GM21529 (cell line): ENCODE results near the gene CD101.

Experiments
- ATAC-seq: cut with Tn5 transposase; IDR thresholded peaks from one replicate; pipeline ENCODE4 v1.9.1; 2021; ENCODE audit not compliant: unreplicated experiment

The CD101 gene

DNA sequence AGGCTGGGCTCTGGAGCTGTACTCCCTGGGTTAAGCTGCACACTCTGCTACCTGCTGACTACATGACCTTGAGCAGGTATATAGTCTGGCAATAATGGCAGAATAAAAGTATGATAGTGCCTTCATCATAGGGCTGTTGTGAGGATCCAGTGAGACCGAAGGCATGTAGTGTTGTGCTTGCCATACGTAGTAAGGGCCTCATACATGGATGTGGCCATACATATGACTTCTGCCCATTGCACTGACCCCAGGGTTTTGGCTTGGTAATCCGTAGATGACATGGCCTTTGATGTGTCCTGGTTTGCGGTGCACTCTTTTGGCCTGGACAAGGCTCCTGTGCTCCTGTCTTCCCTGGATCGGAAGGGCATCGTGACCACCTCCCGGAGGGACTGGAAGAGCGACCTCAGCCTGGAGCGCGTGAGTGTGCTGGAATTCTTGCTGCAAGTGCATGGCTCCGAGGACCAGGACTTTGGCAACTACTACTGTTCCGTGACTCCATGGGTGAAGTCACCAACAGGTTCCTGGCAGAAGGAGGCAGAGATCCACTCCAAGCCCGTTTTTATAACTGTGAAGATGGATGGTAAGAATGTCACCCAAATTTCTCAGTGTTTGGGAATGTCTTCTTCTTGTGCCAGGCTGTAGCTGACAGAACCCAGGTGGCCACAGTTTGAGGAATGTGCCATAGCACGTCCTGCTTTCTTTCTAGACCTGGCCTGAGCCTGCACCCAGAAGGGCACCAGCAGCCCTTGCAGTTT is 17.0 kb upstream of the CD101 start:
- no peak for ATAC-seq

DNA sequence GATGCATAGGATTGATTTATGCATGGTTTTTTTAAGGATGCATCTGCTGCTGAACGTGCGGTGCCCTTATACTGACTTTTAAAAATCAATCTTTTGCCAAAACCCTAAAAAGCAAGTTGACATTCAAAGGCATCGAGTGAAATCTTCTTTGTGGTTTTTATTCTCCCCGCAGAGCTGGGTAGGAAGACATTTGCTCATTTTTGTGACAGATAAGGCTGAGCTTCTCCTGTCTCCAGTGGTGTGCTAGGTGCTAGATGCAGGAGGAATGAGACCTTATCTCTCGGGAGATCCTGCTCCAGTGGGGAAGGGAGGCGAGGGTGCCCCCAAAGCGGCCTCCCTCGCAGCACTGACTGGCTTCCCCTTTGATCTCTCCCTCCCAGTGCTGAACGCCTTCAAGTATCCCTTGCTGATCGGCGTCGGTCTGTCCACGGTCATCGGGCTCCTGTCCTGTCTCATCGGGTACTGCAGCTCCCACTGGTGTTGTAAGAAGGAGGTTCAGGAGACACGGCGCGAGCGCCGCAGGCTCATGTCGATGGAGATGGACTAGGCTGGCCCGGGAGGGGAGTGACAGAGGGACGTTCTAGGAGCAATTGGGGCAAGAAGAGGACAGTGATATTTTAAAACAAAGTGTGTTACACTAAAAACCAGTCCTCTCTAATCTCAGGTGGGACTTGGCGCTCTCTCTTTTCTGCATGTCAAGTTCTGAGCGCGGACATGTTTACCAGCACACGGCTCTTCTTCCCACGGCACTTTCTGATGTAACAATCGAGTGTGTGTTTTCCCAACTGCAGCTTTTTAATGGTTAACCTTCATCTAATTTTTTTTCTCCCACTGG is 14.9 kb upstream of the CD101 start:
- ATAC-seq, result no peak

DNA sequence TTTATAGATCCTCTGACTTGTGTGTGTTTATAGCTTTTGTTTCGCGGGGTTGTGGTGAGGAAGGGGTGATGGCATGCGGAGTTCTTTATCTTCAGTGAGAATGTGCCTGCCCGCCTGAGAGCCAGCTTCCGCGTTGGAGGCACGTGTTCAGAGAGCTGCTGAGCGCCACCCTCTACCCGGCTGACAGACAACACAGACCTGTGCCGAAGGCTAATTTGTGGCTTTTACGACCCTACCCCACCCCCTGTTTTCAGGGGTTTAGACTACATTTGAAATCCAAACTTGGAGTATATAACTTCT is 14.4 kb upstream of the CD101 start:
- no peak for ATAC-seq

- ATAC-seq, result no peak
Measured at GRCh38 chr1:116988248-116988647, 13.3 kb upstream of the CD101 start.

- ATAC-seq, result no peak
Measured at GRCh38 chr1:116988908-116989307, 12.7 kb upstream of the CD101 start.

- no peak for ATAC-seq
Measured at GRCh38 chr1:116989835-116990234, 11.7 kb upstream of the CD101 start.

GRCh38 chr1:116990612-116991151 is 10.9 kb upstream of the CD101 start:
- no peak for ATAC-seq

DNA sequence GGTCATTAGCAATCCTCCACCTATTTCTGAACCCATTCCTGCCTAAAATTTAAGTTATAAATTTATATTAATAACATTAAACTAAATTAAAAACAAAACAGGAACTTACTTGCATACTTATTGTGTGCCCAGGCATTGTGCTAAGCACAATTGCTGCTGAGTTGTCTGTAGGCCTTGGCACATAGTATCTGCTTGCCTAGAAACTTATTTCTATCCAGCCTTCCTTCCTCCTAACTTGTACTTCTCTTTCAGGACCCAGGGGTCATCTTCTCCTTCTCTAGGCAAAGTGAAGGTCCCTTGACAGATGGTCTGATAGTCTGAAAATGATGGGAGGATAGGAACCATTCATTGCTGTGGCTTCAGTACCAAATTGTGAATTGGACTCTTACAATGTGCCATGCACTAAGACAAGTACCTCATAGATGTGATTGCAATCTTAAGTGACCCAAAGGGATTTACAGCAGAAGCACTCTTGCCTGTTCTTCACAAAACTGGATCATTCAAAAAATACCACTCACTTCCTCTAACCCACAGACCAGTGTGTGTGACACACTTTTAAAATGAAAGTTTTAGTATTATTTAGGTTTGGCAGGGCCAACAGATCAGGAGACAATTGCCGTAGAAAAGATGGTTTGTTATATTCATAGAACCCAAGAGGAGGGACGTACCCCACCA is 10.3 kb upstream of the CD101 start:
- no peak for ATAC-seq

DNA sequence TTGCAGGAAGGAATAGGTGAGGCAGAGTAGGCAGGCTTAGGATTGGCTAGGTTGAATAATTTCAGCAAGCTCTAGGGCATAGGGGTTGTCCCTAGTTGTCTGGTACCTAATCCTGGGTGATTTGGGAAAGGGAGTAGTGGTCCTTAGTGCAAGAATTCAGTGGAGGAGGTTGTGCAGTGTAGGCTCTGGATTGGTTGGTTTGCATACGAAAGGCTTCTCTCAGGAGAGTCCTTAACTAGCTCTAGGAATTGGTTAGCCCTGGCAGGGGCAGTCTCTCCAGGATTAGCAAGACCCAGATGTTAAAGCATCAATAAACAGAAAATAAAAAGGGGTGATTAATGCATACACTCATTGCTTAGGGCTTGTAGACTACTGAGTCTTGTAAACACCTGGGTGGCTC is 9.6 kb upstream of the CD101 start:
- ATAC-seq, result no peak

DNA sequence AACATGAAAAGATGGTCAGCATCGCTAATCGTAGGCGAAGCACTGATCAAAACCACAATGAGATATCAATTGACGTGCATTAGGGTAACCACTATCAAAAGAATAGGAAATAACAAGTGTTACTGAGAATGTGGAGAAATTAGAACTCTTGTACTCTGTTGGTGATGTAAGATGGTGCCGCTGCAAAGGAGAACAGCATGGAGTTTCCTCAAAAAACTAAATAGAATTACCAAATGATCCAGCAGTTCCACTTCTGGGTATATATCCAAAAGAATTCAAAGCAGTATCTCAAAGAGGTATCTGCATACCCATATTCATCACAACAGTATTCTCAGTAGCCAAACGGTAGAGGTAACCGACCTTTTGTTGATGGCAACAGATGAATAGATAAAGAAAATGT is 8.3 kb upstream of the CD101 start:
- ATAC-seq, result no peak

DNA sequence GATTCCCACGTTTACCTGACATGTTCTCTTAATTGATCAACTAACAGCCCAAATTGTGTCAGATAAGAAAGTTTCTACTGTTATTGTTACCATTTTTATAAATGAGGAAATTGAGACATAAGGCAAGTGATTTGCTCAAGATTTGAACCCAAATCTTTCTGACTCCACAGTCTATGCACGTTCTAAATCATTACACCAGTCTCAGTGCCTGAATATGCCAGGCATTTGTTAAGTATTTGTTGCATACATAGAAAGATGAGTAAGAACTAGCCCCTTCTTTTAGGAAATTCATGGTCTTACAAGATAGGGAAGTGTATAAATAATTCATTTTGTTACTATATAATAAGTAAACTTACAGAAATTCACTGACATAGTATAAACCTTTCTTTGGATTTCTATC is 7.1 kb upstream of the CD101 start:
- no peak for ATAC-seq

- no peak for ATAC-seq
Measured at GRCh38 chr1:116997066-116997465, 4.5 kb upstream of the CD101 start.

DNA sequence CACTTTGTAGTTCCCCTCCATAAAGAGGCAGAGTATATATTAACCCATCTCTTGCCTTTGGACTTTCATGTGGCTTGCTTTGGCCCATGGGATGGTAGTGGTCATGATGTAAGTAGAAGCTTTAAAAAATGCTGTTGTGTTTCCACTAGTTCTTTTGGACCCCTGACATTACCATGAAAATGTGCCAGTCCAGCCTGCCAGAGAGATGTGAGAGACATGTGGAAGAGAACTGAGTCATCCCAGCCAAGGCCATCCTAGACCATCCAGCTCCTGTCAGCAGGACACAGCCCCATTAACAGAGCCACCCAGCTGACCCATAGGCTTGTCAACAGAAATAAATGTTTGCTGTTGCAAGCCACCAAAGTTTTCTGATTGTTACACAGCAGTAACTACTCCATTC is 3.9 kb upstream of the CD101 start:
- no peak for ATAC-seq

- no peak for ATAC-seq
Measured at GRCh38 chr1:116999596-116999995, 2.0 kb upstream of the CD101 start.

DNA sequence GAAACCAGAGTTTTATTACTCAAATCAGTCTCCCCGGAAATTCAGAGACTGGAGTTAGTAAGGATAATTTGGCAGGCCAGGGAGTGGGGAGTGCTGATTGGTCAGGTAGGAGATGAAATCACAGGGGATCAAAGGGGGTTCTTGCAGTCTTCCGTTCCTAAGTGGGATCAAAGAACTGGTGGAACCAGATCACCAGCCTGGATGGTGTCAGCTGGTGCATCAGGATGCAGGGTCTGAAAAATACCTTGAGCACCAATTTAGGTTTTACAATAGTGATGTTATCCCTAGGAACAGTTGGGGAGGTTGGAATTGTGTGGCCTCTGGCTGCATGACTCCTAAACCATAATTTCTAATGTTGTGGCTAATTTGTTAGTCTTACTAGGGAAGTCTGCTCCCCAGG is 1.4 kb upstream of the CD101 start:
- ATAC-seq, result no peak

GRCh38 chr1:117003223-117003875 is 1.8 kb downstream of the CD101 start:
- ATAC-seq, result no peak

GRCh38 chr1:117007719-117008013 is 6.1 kb downstream of the CD101 start:
- no peak for ATAC-seq

DNA sequence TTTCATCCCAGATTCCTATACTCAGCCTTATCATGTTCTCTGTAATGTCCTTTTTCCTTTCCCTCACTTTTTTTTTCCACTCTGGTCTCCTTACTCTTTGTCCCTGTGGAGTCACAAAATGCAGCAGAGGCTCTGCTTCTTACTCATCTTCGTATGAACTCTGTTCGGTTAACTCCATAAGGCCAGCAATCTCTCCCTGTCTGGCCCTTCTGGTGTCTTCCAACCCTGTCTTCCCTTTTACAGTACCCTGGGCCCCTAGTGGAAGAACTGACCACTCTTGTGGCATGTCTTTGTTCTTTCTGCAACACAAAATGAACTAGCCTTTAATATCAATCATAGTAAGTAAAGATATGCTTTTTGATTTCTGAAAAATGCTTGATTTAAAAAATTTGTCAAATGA is 7.1 kb downstream of the CD101 start:
- no peak for ATAC-seq

DNA sequence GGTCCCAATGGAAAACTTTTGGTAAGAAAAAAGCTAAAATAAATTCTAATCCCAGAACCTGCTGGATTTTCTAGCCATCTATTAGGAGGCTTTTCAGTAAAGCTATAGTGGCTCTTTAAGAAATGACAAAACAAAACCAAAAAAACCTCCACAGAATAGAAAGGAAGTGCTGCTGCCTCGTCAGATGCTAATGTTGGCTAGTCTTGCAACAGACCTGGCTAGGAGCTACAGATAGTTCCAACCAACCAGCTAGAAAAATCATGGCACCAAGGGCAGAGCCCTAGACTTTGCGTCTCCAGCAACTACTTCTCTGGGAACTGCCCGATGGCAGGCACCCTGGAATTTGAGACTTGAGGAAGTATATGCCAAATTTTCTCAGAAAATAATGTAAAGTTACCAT is 7.6 kb downstream of the CD101 start:
- no peak for ATAC-seq

DNA sequence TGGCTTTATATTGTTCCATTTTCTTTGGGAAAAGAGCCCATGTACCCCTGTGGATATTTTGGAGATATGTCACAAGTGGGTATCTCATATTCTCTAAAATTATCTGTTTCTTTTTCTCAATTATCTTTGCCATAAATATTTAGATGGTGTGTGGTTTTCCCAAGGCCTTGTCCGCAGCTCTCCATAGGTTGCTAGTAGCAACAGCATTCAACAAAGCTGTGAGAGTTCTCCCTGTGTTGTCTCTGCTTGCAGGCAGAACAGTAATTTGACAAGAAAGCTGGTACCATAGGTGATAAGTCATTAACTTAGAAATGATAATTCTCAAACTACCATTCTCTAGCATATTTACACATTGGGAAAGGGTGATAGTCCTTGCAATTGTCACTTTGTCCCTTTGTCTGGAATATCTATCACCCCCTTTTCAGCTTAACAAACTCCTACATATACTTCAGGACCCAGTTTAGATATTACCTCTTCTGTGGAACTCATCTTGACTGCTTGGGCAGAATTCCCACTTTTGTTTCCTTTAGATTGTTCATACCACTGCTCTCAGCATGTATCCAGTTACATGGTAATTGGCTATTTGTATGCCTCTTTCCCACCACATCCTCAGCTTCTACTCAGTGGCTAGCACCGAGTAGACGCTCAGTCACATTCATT is 8.9 kb downstream of the CD101 start:
- no peak for ATAC-seq

DNA sequence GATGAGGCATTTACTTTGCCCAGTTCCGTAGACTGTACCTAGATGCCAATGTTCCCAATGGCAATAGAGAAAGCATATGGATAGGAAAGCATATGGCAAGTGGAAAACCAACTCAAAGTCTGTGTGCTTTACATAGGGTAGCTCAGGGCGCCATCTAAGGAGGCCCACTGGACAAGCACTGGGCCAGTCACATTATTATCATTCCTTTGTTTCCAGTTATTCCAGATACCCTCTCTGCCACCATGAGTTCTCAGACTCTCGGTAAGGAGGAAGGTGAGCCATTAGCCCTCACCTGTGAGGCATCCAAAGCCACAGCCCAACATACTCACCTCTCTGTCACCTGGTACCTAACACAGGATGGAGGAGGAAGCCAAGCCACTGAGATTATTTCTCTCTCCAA is 9.8 kb downstream of the CD101 start:
- ATAC-seq, result no peak
